Adrenal gland (tissue), 5 donors: ENCODE measurements around the gene GGN.

ENCODE experiments used
- CTCF ChIP-seq, 6 experiments: fragments of 450-650 bp in 4 of 6; fragments of 200-600 bp in 2 of 6; sonication (generic) in 1 of 6; IDR thresholded peaks; 1 replicate in 5 of 6; 2 replicates in 1 of 6; pipeline versions ENCODE4 v1.5.1 to v1.8.0; 2016 to 2021; ENCODE audit warnings: antibody characterized with exemption in 6 of 6, mild to moderate bottlenecking in 2 of 6, moderate library complexity in 1 of 6
- POLR2A ChIP-seq, 2 donors: fragments of 450-650 bp; IDR thresholded peaks; one replicate each; pipeline ENCODE4 v1.6.1; 2017; ENCODE audit warnings: antibody characterized with exemption in 2 of 2, mild to moderate bottlenecking in 2 of 2, moderate library complexity in 1 of 2
- donor health status: DM: no; HTN: no; CAD: no.

DNA sequence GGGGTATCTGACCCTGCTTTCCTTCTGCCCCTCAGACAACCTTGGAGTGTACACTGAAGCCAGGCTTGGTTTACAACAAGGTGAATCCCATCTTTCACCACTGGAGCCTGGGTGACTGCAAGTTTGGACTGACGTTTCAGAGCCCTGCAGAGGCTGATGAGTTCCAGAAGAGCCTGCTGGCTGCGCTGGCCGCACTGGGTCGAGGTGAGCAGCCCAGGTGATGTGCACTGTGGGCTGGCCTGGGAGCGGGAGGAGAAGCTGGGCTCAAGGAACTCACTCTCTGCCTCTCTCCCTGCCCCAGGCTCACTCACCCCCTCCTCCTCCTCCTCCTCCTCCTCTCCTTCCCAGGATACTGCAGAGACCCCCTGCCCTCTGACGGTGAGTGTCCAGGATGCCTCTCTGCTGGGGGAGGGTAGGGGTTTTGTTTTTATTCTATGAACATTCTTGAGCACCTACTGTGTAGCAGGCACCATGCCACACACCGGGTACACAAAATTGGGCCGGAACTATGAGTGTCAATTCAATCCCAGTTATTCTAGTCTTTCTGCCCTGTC lies 4.2 kb upstream of the GGN start:
- TF ChIP-seq CTCF (IDR thresholded peaks at IDR 0.05) (no peak), POLR2A (IDR thresholded peaks at IDR 0.05) (no peak)
